HG03097 (cell line): ENCODE data around the gene PKHD1.
"Not testable (repeated sequence)": the region's sequence is repeated elsewhere in the genome, so short reads cannot be mapped to it uniquely, and the experiment has no call there.

Source experiments
- ATAC-seq: cut with Tn5 transposase; IDR thresholded peaks from one replicate; pipeline ENCODE4 v1.9.1; 2021; ENCODE audit not compliant: unreplicated experiment, low FRiP score

The PKHD1 gene

DNA sequence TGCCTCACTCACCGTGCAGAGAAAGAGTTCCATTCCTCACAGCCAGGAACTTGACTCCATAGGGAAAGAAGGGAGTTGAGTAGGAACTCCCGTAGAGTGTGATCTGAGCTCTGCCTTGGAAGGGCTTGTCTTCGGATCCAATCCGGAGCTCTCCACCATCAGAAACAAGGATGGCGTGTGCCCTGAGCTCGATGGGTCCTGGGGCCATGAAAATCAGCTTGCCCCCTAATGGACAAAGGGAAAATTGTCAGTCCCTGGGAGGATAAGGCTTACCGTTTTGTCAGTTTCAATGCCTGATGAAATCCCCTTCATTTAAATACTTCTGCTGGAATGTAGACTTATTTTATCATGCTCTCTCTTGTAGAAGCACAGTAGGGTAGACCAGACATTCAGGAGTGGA is 153.3 kb downstream of the PKHD1 start:
- no peak for ATAC-seq

GRCh38 chr6:51932956-51933355 is 154.5 kb downstream of the PKHD1 start:
- ATAC-seq = no peak

- ATAC-seq = no peak
Measured at GRCh38 chr6:51930602-51931001, 156.8 kb downstream of the PKHD1 start.

DNA sequence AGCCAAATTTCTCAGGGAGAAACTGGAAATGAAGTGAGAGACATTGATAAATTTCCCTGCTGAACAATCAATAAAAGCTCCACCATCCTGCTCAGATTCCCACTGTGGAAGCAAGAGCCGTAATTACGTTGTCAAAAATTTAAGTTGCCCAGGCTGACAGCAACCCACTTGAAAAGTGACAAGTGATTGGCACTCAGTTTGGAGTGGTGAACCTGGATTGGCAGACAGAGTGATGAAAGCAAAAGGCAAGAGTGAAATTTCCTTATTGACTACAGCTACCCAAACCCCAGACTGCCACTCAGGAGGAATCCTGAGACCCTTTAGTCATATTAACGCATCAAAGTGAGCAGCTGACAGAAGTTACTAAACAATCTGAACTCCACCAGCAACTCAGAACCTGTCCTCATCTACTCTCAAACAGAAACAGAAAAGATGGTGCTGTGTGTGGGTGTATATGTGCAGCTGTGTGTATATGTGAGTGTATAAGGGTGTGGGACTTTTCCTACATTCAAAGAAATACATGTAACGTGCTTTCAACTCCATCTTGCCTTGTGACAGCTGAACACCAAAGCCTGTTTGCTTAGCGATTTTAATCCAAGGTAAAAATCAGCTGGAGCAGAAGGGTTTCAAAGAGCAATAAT is 157.4 kb downstream of the PKHD1 start:
- ATAC-seq = no peak

GRCh38 chr6:51928320-51928719 is 159.1 kb downstream of the PKHD1 start:
- ATAC-seq = no peak

- ATAC-seq = no peak
Measured at GRCh38 chr6:51927450-51927849, 160.0 kb downstream of the PKHD1 start.

- no peak for ATAC-seq
Measured at GRCh38 chr6:51926125-51926524, 161.3 kb downstream of the PKHD1 start.

DNA sequence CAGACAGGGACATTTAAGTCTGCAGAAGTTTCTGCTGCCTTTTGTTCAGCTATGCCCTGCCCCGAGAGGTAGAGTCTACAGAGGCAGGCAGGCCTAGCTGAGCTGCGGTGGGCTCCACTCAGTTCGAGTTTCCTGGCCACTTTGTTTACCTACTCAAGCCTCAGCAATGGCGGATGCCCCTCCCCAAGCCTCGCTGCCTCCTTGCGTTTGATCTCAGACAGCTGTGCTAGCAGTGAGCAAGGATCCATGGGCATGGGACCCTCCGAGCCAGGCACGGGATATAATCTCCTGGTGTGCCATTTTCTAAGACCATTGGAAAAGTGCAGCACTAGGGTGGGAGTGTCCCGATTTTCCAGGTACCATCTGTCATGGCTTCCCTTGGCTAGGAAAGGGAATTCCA is 164.9 kb downstream of the PKHD1 start:
- ATAC-seq = not testable (repeated sequence)

DNA sequence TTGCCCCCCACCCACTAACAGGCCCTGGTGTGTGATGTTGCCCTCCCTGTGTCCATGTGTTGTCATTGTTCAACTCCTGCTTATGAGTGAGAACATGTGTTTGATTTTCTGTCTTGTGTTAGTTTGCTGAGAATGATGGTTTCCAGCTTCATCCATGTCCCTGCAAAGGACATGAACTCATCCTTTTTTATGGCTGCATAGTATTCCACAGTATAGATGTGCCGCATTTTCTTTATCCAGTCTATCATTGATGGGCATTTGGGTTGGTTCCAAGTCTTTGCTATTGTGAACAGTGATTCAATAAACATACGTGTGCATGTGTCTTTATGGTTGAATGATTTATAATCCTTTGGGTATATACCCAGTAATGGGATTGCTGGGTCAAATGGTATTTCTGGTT is 169.1 kb downstream of the PKHD1 start:
- ATAC-seq = not testable (repeated sequence)

DNA sequence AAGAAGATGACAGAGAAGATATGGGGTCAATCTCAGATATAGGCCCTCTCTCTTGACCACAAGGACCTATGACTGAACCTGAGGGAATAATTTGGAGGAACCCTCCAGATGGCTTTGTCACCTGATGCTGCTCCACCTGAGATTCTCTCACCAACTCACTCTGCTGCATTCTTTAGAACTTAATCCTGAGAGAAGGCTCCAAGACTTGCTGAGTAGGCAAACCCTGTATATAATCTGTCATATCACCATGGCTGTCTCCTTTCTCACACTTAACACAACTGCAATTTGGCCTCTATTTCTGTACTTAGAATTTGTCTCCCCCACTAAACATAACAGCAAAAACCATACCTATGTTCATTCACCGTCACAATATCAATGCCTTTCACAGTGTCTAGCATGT is 172.3 kb downstream of the PKHD1 start:
- ATAC-seq = no peak

GRCh38 chr6:51913265-51913664 is 174.1 kb downstream of the PKHD1 start:
- no peak for ATAC-seq

DNA sequence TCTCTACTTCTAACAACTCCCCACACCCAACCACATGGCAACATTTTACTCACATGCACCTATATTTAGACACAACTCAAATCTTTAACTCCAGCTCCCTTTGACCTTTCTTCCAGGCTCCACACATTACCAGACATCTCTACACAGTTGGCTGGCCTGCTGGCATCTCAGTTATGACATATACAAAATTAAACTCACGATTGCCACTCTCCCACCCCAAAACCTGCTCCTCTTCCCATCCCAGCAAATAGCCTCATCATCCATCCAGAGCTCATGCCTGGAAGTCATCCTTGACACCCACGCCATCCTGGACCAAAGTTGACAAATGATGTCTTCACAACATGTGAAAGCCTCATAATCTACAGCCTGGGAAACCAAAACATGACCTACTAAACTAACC is 176.6 kb downstream of the PKHD1 start:
- no peak for ATAC-seq

- ATAC-seq = no peak
Measured at GRCh38 chr6:51908243-51908642, 179.2 kb downstream of the PKHD1 start.

DNA sequence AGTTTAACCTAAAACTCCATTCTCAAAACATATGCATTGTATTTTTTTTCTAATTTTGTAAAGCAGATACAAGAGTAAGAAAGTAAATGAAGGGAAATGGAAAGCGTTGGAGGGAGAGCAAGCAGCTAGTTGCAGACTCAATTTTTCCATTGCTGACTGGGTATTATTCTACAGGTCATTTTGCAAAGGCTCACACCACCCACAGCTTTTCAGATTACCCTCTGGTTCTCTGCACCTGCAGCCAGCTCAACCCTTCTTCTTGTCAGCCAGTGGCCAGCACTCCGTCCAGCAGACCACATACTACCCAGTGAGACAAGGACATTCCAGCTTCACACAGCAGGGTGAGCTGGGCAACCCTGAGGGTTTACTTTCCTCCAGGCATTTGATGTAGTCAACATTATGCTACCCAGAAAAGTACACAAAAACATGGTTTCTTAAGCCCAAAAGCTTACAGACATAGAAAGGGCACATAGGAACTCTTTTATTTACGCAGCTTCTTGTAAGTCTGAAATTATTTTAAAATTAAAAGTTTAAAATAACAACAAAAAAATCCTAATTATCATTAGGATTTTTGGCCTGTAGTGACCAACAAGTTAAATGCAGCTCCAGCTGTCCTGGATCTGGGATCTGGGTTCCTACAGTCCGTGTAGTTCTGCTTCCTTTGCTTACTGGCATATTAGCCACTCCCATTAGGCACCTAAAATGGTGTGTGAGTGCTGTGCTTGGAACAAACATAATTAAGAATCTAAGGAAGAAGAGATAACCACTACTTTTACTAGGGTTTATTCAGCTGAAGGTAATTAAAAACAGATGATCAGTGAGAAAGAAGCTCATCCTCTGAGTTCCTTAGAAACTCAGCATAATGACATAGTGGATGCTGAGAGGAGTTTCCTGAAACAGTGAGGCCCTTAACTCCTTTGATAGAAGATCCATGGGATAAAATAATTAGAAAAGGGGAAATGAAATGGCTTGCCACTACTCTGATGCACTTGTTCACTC is 185.3 kb downstream of the PKHD1 start:
- no peak for ATAC-seq

- ATAC-seq = no peak
Measured at GRCh38 chr6:51893366-51893765, 194.0 kb downstream of the PKHD1 start.

DNA sequence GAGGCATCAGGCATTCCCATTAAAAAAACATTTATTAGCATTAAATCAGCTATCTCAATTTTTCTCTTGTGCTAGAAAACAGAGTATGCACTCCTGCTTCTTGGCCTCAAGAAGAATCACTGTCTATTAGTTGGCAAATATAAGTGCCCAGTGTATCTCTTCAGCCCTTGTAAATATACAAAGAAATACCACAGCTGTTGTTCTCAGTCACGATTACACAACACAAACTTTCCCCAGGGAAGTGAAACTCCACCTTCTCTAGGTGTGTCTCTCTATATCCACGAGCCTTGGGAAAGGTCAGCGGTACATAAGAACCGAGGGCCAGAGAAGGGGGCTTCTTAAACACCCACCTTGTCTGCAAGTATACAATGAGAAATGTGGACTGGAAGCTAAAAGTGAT is 194.7 kb downstream of the PKHD1 start:
- ATAC-seq = no peak

DNA sequence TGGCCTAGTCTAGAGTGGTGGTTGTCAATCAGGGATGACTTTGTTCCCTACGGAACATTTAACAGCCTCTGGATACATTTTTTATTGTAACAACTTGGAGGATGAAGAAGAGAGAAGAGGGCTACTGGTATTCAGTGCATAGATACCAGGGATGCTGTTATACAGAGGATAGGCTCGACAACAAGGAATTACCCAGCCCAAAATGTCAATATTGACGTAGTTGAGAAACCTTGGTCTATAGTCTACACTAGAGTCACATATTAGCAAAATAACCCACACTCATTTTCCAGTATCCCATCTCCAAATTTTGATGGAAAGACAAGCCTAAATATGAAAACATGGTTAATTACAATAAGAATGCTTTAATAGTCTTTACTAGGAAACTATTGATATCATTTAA is 195.1 kb downstream of the PKHD1 start:
- ATAC-seq = no peak

GRCh38 chr6:51891784-51892183 is 195.6 kb downstream of the PKHD1 start:
- ATAC-seq = no peak

GRCh38 chr6:51887859-51888258 is 199.6 kb downstream of the PKHD1 start:
- ATAC-seq = no peak

GRCh38 chr6:51885957-51886356 is 201.5 kb downstream of the PKHD1 start:
- no peak for ATAC-seq

DNA sequence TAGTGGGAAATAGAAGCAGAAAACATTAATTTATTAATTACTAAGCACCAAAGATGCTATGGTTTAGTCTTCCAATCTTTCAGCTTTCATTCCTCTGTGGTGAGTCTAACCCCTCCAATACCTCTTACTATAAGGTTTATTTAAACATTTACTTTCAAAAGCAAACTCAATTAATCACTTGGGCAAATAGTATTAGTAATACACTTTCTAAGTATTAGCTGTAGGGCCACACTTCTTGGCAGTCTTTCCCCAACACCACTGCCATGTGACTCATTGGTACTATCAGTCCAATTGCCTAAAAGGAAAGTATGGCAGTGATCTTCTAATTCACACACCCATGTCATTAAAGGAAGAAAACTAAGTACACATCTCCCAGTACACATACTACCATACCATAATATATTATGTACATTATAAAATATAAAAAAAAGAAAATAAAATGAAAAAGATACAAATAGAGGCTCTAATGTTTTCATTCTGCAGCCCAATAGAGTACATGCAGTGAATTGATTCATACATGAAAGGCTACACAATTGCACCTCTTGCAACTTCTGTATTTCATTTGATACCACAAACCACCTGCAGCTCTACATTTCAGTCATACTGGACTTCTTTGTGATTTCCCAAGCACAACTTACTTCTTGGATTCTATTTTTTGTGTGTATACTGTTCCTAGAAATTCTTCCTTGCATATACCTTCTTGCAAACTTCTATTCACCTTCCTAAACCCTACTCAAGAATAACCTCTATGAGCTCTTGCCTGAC is 218.6 kb downstream of the PKHD1 start:
- no peak for ATAC-seq
